SK-N-SH treated with all-trans-retinoic acid at 6 μM for 48 hours (cell line): ENCODE data around the gene BPIFB4.

Source experiments
- ATAC-seq: fragments of 200-7000 bp; cut with Tn5 transposase; 3 replicates; pipeline ENCODE4 v1.9.1; 2020; ENCODE audit warnings: mild to moderate bottlenecking, moderate library complexity
- ARNTL ChIP-seq: fragments of 450-650 bp; formaldehyde crosslinking; IDR thresholded peaks from 2 replicates; pipeline ENCODE4 v1.5.0; 2020; ENCODE audit warnings: low read depth, mild to moderate bottlenecking, moderate library complexity, borderline replicate concordance
- CREB5 ChIP-seq: fragments of 250-450 bp; sonication (Bioruptor Pico); IDR thresholded peaks from 2 replicates; pipeline ENCODE4 v1.5.1; 2020; ENCODE audit warnings: low read depth, mild to moderate bottlenecking, moderate library complexity
- CSDC2 ChIP-seq: fragments of 250-450 bp; sonication (Bioruptor Pico); IDR thresholded peaks from 2 replicates; pipeline ENCODE4 v1.5.0; 2020; ENCODE audit warnings: mild to moderate bottlenecking, moderate library complexity
- CSRNP3 ChIP-seq: fragments of 250-450 bp; sonication (Bioruptor Pico); IDR thresholded peaks from 2 replicates; pipeline ENCODE4 v1.5.1; 2021; ENCODE audit warnings: mild to moderate bottlenecking, moderate library complexity
- ESRRG ChIP-seq: fragments of 250-450 bp; sonication (Bioruptor Pico); IDR thresholded peaks from 2 replicates; pipeline ENCODE4 v1.6.1; 2021; ENCODE audit warnings: mild to moderate bottlenecking
- GLIS3 ChIP-seq: fragments of 250-450 bp; sonication (Bioruptor Pico); IDR thresholded peaks from 2 replicates; pipeline ENCODE4 v1.5.0; 2020; ENCODE audit warnings: mild to moderate bottlenecking, moderate library complexity
- ISL1 ChIP-seq: fragments of 250-450 bp; sonication (Bioruptor Pico); IDR thresholded peaks from 2 replicates; pipeline ENCODE4 v2.1.2; 2022; ENCODE audit warnings: mild to moderate bottlenecking, moderate library complexity
- PATZ1 ChIP-seq: fragments of 250-450 bp; sonication (Bioruptor Pico); IDR thresholded peaks from 2 replicates; pipeline ENCODE4 v1.8.0; 2020; ENCODE audit warnings: mild to moderate bottlenecking, moderate library complexity, borderline replicate concordance
- POU6F1 ChIP-seq: fragments of 250-450 bp; sonication (Bioruptor Pico); IDR thresholded peaks from 2 replicates; pipeline ENCODE4 v1.8.0; 2021; ENCODE audit warnings: low read depth, mild to moderate bottlenecking, moderate library complexity, borderline replicate concordance
- PPARA ChIP-seq: fragments of 250-450 bp; sonication (Bioruptor Pico); IDR thresholded peaks from 2 replicates; pipeline ENCODE4 v1.5.0; 2020; ENCODE audit warnings: mild to moderate bottlenecking, borderline replicate concordance
- RARB ChIP-seq: fragments of 250-450 bp; sonication (Bioruptor Pico); IDR thresholded peaks from 2 replicates; pipeline ENCODE4 v1.8.0; 2021; ENCODE audit warnings: mild to moderate bottlenecking, moderate library complexity
- SNAI2 ChIP-seq: fragments of 250-450 bp; sonication (Bioruptor Pico); IDR thresholded peaks from 2 replicates; pipeline ENCODE4 v1.5.0; 2020; ENCODE audit warnings: mild to moderate bottlenecking, moderate library complexity
- TOX ChIP-seq: fragments of 250-450 bp; sonication (Bioruptor Pico); IDR thresholded peaks from 2 replicates; pipeline ENCODE4 v1.8.0; 2021; ENCODE audit warnings: mild to moderate bottlenecking, moderate library complexity, borderline replicate concordance
- TSHZ2 ChIP-seq: fragments of 250-450 bp; sonication (Bioruptor Pico); IDR thresholded peaks from 2 replicates; pipeline ENCODE4 v1.5.0; 2020; ENCODE audit warnings: mild to moderate bottlenecking, moderate library complexity
- ZC3H10 ChIP-seq: fragments of 250-450 bp; sonication (Bioruptor Pico); IDR thresholded peaks from 2 replicates; pipeline ENCODE4 v1.5.1; 2021; ENCODE audit warnings: mild to moderate bottlenecking, moderate library complexity
- ZFP3 ChIP-seq: fragments of 250-450 bp; sonication (Bioruptor Pico); IDR thresholded peaks from 2 replicates; pipeline ENCODE4 v1.5.0; 2020; ENCODE audit warnings: mild to moderate bottlenecking, moderate library complexity
- ZFP30 ChIP-seq: fragments of 450-650 bp; formaldehyde crosslinking; IDR thresholded peaks from 2 replicates; pipeline ENCODE4 v1.5.0; 2022; ENCODE audit warnings: mild to moderate bottlenecking, moderate library complexity
- ZNF565 ChIP-seq: fragments of 450-650 bp; formaldehyde crosslinking; conservative IDR thresholded peaks from 2 replicates; pipeline ENCODE4 v1.5.0; 2020; ENCODE audit warnings: low read depth, mild to moderate bottlenecking, moderate library complexity
- ZNF70 ChIP-seq: fragments of 450-650 bp; formaldehyde crosslinking; IDR thresholded peaks from 2 replicates; pipeline ENCODE4 v1.5.0; 2020; ENCODE audit warnings: mild to moderate bottlenecking, moderate library complexity
- ZNF8 ChIP-seq: fragments of 450-650 bp; formaldehyde crosslinking; IDR thresholded peaks from 2 replicates; pipeline ENCODE4 v1.5.0; 2020; ENCODE audit warnings: mild to moderate bottlenecking, moderate library complexity

The BPIFB4 gene

GRCh38 chr20:33034901-33035492 is 44.4 kb upstream of the BPIFB4 start:
- TF ChIP-seq CSRNP3 (CRISPR knock-in tag), result no peak
- TF ChIP-seq ZNF8 (CRISPR knock-in tag), result no peak
- no peak for TF ChIP-seq GLIS3 (CRISPR knock-in tag)
- no peak for TF ChIP-seq RARB
- TF ChIP-seq SNAI2 (CRISPR knock-in tag), result no peak
- no peak for TF ChIP-seq POU6F1 (CRISPR knock-in tag)
- TF ChIP-seq ARNTL (CRISPR knock-in tag), result no peak
- no peak for TF ChIP-seq TSHZ2 (CRISPR knock-in tag)
- no peak for TF ChIP-seq ISL1 (CRISPR knock-in tag)
- no peak for TF ChIP-seq ZFP3 (CRISPR knock-in tag)
- TF ChIP-seq CSDC2 (CRISPR knock-in tag), result no peak
- TF ChIP-seq ZNF565 (CRISPR knock-in tag), result no peak
- TF ChIP-seq PATZ1 (CRISPR knock-in tag), result no peak
- no peak for TF ChIP-seq ZNF70 (CRISPR knock-in tag)
- TF ChIP-seq TOX (CRISPR knock-in tag), result no peak
- no peak for TF ChIP-seq PPARA (CRISPR knock-in tag)
- TF ChIP-seq ZC3H10 (CRISPR knock-in tag), result no peak
- TF ChIP-seq, all 23 proteins: peak for 0
- ATAC-seq, result no peak

- TF ChIP-seq SNAI2 (CRISPR knock-in tag), result no peak
- no peak for TF ChIP-seq ZFP3 (CRISPR knock-in tag)
- no peak for TF ChIP-seq CSRNP3 (CRISPR knock-in tag)
- TF ChIP-seq TSHZ2 (CRISPR knock-in tag), result no peak
- no peak for TF ChIP-seq CREB5 (CRISPR knock-in tag)
- no peak for TF ChIP-seq POU6F1 (CRISPR knock-in tag)
- TF ChIP-seq TOX (CRISPR knock-in tag), result no peak
- no peak for TF ChIP-seq ISL1 (CRISPR knock-in tag)
- TF ChIP-seq ZNF8 (CRISPR knock-in tag), result no peak
- TF ChIP-seq ZFP30 (CRISPR knock-in tag), result no peak
- no peak for TF ChIP-seq ESRRG
- TF ChIP-seq ZC3H10 (CRISPR knock-in tag), result no peak
- no peak for TF ChIP-seq PPARA (CRISPR knock-in tag)
- ATAC-seq, result no peak
Observed at GRCh38 chr20:33037456-33037855, 42.0 kb upstream of the BPIFB4 start.
